Muscle layer of colon (tissue), 2 donors: Measurements from ENCODE around the gene GRID2.

Experiments used
- H3K27ac ChIP-seq: one replicate; pipeline ENCODE4 v1.7.0; 2013; ENCODE audit warnings: low read depth, mild to moderate bottlenecking, low read length, moderate library complexity
- H3K27me3 ChIP-seq, 2 donors: one replicate each; pipeline ENCODE4 v1.7.0; 2013; ENCODE audit warnings: low read length in 2 of 2, mild to moderate bottlenecking in 2 of 2; ENCODE audit not compliant: insufficient read depth in 2 of 2, control insufficient read depth in 1 of 2
- H3K36me3 ChIP-seq: one replicate; pipeline ENCODE4 v1.7.0; 2013; ENCODE audit warnings: mild to moderate bottlenecking, low read length; ENCODE audit not compliant: insufficient read depth
- H3K4me1 ChIP-seq: one replicate; pipeline ENCODE4 v1.7.0; 2013; ENCODE audit warnings: mild to moderate bottlenecking, low read length; ENCODE audit not compliant: insufficient read depth
- H3K4me3 ChIP-seq, 2 donors: one replicate each; pipeline ENCODE4 v1.7.0; 2013; ENCODE audit warnings: low read length in 2 of 2, low read depth in 1 of 2, mild to moderate bottlenecking in 1 of 2, moderate library complexity in 1 of 2
- H3K9ac ChIP-seq: one replicate; pipeline ENCODE4 v1.7.0; 2013; ENCODE audit warnings: low read length
- H3K9me3 ChIP-seq: one replicate; pipeline ENCODE4 v1.7.0; 2013; ENCODE audit warnings: mild to moderate bottlenecking, low read length
- donor health status: abdominal sarcoma.
- donor health status: Adenocarcinoma of cecum.

Gene GRID2

DNA sequence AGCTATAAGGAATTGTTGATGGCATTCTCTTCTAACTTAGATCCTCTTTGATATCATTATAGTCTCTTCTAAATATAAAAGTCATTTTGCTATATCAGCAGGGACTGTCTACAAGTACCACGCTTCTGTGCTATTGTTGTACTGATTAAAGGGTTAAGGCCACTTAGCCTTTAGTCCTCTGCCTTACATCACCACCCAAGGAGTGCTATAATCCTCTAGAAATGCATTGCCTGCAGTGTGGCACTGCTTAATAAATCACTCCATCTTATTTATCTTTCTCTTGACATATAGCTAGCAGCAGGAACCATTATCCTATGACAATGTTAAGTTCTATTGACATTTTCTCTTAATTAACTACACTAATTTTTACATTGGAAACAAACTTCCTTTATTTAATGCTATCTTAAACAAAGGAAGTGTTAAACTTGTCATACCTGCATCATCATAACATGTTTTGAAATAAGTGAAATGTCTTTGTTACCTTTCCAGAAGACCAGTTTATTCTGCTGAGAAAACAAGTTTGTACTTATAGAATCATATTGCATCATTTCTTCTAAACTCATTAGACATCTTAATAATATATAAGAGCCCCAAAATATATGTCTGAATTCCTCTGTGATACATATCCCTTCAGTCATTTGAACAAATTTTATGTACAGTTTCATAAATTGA is 1163.9 kb downstream of the GRID2 start:
- no peak overlapping the region for H3K9ac ChIP-seq
- no peaks in the 10 kb centered on the region for H3K4me1 ChIP-seq
- H3K36me3 ChIP-seq: no peaks in the 10 kb centered on the region
- no peaks in the 10 kb centered on the region for H3K27me3 ChIP-seq
- H3K4me3 ChIP-seq: no peak overlapping the region
- H3K27ac ChIP-seq: no peak overlapping the region
- no peaks in the 10 kb centered on the region for H3K9me3 ChIP-seq

DNA sequence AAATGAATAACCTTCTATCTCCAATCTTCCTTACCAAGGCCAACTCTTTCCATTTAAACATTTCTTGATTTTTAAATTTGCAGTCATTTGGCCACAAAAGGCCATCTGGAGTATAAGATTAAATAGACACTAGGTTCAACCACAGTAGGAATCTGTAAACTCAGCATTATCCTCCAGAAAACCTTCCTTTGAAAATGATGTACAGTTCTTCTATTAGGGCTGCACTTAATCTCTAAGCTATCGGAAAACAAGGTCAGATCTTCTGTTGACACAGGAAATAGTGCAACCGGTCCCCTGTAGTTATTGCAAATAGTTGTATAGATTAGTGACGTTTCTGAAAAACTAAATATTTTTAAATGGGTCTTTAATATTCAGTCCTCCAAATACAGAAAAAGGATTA is 1165.8 kb downstream of the GRID2 start:
- H3K36me3 ChIP-seq: no peaks in the 10 kb centered on the region
- no peaks in the 10 kb centered on the region for H3K9me3 ChIP-seq
- no peaks in the 10 kb centered on the region for H3K4me1 ChIP-seq
- H3K9ac ChIP-seq: no peak overlapping the region
- H3K4me3 ChIP-seq: no peak overlapping the region
- H3K27ac ChIP-seq: no peak overlapping the region
- H3K27me3 ChIP-seq: no peaks in the 10 kb centered on the region

DNA sequence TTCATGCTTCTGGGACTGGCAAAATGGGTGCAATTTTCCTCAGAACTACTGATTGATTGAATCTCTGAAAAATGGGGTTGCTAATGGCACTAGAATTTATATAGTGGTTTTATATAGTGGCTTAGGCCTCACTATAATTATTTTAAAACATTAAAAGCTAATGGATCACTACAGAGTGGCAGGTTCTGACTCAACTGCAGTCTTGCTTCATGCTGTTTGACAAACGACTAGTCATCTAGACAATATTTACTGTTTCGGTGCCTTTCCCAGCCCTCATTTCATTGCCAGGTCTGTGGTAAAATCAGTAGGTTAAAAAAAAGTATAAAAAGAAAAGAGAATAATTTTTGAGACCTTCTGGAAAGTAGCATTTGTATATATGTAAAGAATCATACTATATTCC is 1172.0 kb downstream of the GRID2 start:
- Histone ChIP-seq H3K4me1 (no peaks in the 10 kb centered on the region), H3K27me3 (no peaks in the 10 kb centered on the region), H3K4me3 (no peak overlapping the region), H3K9ac (no peak overlapping the region), H3K27ac (no peak overlapping the region), H3K9me3 (no peaks in the 10 kb centered on the region), H3K36me3 (no peaks in the 10 kb centered on the region)

DNA sequence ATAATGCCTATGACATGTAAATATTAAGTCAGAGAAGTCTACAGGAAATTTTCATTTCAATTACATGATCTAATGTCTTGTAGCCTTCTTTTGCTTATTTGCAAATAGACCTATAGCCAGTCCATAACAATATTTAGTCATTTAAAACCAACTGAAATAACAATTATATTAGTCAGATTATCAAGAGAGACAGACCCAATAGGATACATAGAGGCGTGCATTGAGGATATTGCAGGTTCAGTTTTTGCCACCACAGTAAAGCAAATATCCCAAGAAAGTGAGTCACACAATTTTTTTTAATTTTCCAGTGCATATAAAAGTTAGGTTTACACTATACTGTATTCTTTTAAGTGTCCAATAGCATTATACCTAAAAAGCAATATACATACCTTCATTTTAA is 1175.0 kb downstream of the GRID2 start:
- H3K27ac ChIP-seq: no peak overlapping the region
- no peak overlapping the region for H3K9ac ChIP-seq
- H3K27me3 ChIP-seq: no peaks in the 10 kb centered on the region
- H3K9me3 ChIP-seq: no peaks in the 10 kb centered on the region
- no peaks in the 10 kb centered on the region for H3K36me3 ChIP-seq
- no peaks in the 10 kb centered on the region for H3K4me1 ChIP-seq
- H3K4me3 ChIP-seq: no peak overlapping the region

DNA sequence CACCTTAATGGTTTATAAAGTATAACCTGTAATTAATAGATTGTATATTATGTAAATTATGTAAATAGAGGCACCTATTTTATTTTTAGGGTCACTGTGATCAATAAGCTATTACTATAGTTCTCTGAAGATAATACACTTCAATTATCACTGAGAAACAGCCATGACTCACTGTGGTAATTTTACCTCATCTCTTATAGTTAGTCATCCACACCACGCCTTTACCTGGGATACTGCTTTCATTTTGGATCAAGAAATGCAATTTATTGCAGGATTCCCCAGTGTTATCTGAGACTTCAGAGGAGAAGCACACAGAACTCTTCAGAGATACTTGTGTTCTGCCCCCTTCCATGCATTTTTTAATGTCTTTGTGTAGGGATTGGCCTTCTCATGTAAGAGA is 1176.7 kb downstream of the GRID2 start:
- H3K4me3 ChIP-seq: no peak overlapping the region
- no peaks in the 10 kb centered on the region for H3K4me1 ChIP-seq
- H3K27ac ChIP-seq: no peak overlapping the region
- no peaks in the 10 kb centered on the region for H3K36me3 ChIP-seq
- no peaks in the 10 kb centered on the region for H3K9me3 ChIP-seq
- no peak overlapping the region for H3K9ac ChIP-seq
- no peaks in the 10 kb centered on the region for H3K27me3 ChIP-seq

DNA sequence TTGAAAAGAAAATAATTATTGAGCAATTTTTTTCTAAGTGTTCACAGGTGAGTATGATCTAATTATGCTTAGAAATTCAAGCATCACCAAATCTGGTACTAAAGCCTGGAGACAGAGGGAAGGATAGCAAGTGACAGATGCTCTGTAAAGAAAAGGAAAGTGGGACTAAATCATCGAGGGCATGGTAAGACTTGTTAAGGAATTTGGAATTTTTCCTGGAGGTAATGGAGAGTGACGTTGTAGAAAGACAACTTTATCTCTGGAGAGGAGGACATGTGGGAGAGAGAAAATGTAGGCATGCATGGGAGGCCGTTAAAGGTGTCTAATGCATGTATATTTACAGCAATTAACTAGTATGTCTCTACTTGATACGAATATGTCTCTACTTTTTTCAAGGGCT is 1191.6 kb downstream of the GRID2 start:
- no peak overlapping the region for H3K27ac ChIP-seq
- no peaks in the 10 kb centered on the region for H3K4me1 ChIP-seq
- H3K27me3 ChIP-seq: no peaks in the 10 kb centered on the region
- H3K9me3 ChIP-seq: no peaks in the 10 kb centered on the region
- H3K9ac ChIP-seq: no peak overlapping the region
- H3K4me3 ChIP-seq: no peak overlapping the region
- no peaks in the 10 kb centered on the region for H3K36me3 ChIP-seq

DNA sequence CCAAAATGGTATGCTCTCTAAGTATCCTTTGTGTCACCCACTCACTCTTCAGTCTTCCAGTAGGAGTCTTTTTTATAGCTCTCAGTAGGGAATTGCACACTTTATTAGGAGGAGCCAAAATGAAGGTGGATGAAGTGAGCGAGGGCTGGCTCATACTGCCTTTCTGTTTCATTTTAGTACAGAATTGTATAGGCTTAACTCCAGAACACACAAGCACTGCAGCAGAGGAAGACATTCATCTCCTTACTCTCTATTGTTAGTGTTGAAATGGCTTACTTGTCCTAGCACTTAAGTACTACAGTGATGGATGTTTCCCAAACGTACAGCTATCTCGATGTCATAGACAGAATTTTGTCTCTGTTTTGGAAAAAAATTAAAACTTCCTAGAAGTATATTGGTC is 1197.5 kb downstream of the GRID2 start:
- Histone ChIP-seq H3K4me1 (no peaks in the 10 kb centered on the region), H3K27me3 (no peaks in the 10 kb centered on the region), H3K9ac (no peak overlapping the region), H3K27ac (no peak overlapping the region), H3K9me3 (no peaks in the 10 kb centered on the region), H3K36me3 (no peaks in the 10 kb centered on the region), H3K4me3 (no peak overlapping the region)

DNA sequence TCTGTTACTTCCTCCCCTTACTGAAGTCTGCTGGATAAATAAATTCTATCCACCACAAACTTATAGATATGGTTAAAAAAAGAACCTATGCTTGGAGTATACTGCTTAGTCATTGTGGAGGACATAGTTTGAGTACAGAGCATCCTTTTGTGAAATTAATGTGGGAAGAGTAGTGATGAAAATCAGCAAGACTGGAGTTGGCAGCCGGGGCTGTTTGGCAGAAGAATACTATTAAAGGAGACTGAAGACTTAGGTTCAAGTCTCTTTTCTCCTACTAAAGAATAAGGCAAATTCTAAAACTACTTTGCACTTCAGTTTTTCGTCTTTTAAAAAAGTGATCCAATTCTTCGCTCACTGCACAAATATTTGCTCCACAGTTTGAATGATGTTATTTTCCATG is 1198.2 kb downstream of the GRID2 start:
- H3K9me3 ChIP-seq: no peaks in the 10 kb centered on the region
- no peaks in the 10 kb centered on the region for H3K36me3 ChIP-seq
- H3K27ac ChIP-seq: no peak overlapping the region
- no peak overlapping the region for H3K4me3 ChIP-seq
- no peak overlapping the region for H3K9ac ChIP-seq
- H3K4me1 ChIP-seq: no peaks in the 10 kb centered on the region
- no peaks in the 10 kb centered on the region for H3K27me3 ChIP-seq

DNA sequence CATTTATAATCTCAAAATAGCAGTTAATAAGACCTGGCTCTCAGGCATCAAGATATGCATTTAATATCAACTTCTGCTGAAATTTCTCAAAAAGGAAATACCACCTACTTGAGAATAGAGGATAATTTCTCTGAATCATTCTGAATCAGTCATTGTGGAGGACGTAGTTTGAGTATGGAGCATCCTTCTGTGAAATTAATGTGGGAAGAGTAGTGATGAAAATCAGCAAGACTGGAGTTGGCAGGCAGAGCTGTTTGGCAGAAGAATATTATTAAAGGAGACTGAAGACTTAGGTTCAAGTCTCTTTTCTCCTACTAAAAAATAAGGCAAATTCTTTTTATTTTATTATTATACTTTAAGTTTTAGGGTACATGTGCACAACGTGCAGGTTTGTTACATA is 1199.2 kb downstream of the GRID2 start:
- H3K27ac ChIP-seq: no peak overlapping the region
- H3K9ac ChIP-seq: no peak overlapping the region
- H3K4me3 ChIP-seq: no peak overlapping the region
- H3K27me3 ChIP-seq: no peaks in the 10 kb centered on the region
- no peaks in the 10 kb centered on the region for H3K9me3 ChIP-seq
- H3K36me3 ChIP-seq: no peaks in the 10 kb centered on the region
- H3K4me1 ChIP-seq: no peaks in the 10 kb centered on the region

DNA sequence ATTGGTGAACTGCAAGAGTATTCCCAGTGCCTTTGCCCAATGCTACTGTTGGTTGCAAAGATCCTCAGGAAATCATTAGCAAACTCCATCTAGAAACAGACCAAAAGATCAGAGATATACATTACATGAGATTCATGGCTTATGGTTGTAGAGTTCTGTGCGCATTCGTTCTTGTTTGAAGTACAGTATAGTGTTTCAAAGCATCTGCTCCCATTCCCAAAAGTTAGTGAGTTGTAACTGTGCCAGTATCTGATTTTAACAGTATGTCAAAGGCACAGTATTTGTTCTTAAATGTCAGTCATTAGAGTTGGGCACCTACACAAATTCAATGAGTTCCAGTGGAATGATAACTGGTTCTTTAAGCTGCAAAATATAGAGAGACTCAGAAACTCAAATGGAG is 1210.1 kb downstream of the GRID2 start:
- Histone ChIP-seq H3K9ac (no peak overlapping the region), H3K36me3 (no peaks in the 10 kb centered on the region), H3K27me3 (no peaks in the 10 kb centered on the region), H3K27ac (no peak overlapping the region), H3K4me3 (no peak overlapping the region), H3K9me3 (no peaks in the 10 kb centered on the region), H3K4me1 (no peaks in the 10 kb centered on the region)

DNA sequence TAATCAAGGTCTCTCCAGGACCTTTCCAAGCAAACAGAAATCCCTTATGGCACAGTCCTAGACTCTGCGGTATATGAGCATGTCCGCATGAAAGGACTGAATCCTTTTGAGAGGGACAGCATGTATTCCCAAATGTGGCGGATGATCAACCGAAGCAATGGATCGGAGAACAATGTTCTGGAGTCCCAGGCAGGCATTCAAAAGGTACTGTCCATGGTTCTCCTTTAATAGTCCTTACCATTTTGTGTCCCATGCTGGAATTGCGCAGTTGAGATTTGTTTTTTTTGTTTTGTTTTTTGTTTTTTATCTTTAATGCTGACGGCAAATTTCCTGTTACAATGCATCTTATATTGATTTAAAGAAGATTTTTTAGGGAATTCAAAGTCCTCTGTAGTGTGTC is 1211.4 kb downstream of the GRID2 start:
- Histone ChIP-seq H3K36me3 (no peaks in the 10 kb centered on the region), H3K4me1 (no peaks in the 10 kb centered on the region), H3K9ac (no peak overlapping the region), H3K9me3 (no peaks in the 10 kb centered on the region), H3K27me3 (no peaks in the 10 kb centered on the region), H3K4me3 (no peak overlapping the region), H3K27ac (no peak overlapping the region)

DNA sequence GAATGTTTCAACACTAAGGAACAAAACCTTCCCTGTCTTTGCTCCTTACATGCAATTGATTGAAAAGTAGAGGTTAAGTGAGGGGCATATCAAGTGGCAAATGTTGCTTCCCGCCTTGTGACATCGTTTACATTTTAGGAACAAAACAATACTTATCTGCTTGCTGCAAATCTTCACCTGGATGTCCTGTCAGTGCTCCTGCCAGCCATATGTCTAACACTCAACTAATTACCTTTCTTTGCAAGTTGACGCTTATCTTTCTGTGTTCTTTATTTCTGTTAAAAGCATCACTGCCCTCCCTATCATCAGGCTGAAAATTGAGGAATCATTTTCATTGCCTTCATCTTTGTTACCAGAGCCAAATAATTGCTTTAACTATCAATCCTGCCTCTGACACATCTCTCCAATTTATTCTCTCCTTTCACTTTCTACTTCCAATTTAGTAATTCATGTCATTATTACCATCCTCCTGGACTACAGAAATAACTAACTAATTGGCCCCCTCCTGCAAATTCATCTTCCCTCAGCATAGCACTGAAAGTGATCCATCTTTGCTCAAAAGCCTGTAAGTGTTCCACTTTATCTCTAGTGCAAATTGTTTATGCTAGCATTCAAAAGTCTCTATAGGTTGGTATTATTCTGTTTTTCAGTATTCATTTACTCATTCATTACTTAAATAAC is 1226.1 kb downstream of the GRID2 start:
- Histone ChIP-seq H3K27me3 (no peaks in the 10 kb centered on the region), H3K27ac (no peak overlapping the region), H3K36me3 (no peaks in the 10 kb centered on the region), H3K9me3 (no peaks in the 10 kb centered on the region), H3K4me1 (no peaks in the 10 kb centered on the region), H3K9ac (no peak overlapping the region), H3K4me3 (no peak overlapping the region)
